Uterine smooth muscle cell (primary cell): ENCODE results near the gene STK11IP. TPM values are rescaled to one million over a fixed set of nuclear protein-coding genes. Genes with fewer than 3 reads are reported as not detected.

Experiments used
- total RNA-seq: library from RNA; depleted of rRNA; stranded (reverse); fragments of >200 nt; gene quantifications from 2 replicates; pipeline ENCODE4 v1.2.3, GENCODE V29; 2014

STK11IP gene
- 17.9 and 18.6 TPM in 2 replicates for total RNA-seq

GRCh38 chr2:219597552-219598307, at the start of gene STK11IP:
STK11IP (plus strand) TSS chr2:219597857; CDS start chr2:219598120, 263 bp downstream.

GRCh38 chr2:219571311-219572236, 26.1 kb upstream of the STK11IP start, which contains the start of gene OBSL1:
OBSL1 (minus strand) TSS chr2:219571539; CDS start chr2:219571232, 307 bp downstream.

DNA sequence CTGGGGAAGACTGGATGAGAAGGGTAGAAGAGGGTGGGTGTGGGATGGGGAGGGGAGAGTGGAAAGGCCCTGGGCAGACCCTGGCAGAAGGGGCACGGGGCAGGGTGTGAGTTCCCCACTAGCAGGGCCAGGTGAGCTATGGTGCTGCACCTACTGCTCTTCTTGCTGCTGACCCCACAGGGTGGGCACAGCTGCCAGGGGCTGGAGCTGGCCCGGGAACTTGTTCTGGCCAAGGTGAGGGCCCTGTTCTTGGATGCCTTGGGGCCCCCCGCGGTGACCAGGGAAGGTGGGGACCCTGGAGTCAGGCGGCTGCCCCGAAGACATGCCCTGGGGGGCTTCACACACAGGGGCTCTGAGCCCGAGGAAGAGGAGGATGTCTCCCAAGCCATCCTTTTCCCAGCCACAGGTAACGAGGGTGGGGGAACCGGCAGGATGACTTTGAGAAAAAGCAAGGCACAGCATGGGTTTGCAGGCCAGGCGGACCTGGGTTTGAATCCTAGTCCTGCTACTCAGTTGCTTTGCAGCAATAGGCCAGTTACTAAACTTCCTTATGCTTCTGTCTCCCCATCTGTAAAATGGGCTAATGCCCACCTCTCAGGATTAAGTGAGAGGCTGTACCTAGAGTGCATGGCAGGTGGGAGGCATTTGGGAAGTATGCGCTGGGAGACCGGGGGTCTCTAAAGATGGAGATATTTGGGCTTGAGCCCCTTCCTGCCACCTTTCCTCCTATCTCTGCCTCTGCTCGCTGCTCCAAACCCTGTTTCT, 25.2 kb upstream of the STK11IP start, which contains the start of gene INHA:
Gene INHA, plus strand, starts transcription at position 74 of the 765 bp plus-strand sequence. Its CDS starts 65 bp downstream, at position 139.

DNA sequence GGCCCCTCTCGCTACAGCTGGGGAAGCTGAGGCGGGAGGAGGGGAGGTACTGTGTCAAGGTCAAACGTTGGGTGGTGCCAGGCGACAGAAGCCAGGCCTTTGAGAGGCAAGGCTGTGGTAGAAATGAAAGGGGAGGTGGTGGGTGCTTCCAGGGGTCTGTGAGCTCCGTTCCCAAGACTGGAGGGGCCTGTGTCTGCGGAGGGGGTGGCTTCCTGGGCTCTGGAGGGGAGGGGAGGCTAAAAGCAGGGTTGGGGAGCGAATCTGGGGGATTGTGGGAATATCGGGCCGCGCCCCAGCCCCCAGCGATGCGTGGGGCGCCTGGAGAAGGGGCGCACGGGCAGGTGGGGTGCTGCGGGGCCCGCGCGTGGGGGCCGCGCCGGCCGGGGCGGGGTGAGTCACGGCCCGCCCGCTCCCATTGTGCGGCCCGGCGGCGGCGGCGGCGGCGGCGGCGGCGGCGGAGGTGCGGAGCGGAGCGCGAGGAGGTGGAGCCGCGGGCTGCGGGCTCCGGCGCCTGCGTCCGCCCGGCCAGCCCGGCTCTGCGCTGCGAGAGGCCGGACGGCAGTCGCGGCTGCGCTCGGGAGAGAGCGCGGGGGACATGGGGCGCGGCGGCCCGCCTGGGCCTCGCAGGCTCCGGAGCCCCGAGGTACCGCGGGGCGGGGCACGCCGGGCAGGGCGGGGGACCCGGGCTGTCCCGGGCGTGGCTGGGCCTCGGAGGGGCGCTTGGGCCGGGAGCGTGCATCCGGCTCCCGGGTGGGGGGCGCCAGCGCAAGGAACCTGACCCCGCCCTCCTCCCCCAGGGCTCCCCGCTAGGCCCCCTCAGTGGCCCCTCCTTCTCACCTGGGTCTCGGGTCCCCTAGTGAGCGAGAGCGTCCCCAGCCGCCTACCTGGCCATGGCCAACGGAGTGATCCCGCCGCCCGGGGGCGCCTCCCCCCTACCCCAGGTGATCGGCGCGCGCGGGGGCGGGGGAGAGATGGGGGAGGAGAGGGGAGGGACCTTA, 29.7 kb downstream of the STK11IP start, which contains the start of gene SLC4A3:
Gene SLC4A3, plus strand, starts transcription at position 528 of the 998 bp plus-strand sequence. Its CDS starts 363 bp downstream, at position 891.

Other genes starting within 250 kb of the STK11IP start
- gene DNPEP, start 209.9 kb upstream of the STK11IP start, total RNA-seq, result 80.4 and 85.0 TPM in 2 replicates
- gene DES, start 179.5 kb upstream of the STK11IP start, total RNA-seq, result 284 and 858 TPM in 2 replicates
- 38.8 and 60.6 TPM in 2 replicates for gene SPEG, start 163.0 kb upstream of the STK11IP start, total RNA-seq
- gene GMPPA, start 99.0 kb upstream of the STK11IP start, total RNA-seq, result 67.4 and 70.6 TPM in 2 replicates
- 0.25 and 0.55 TPM in 2 replicates for gene ASIC4, start 83.4 kb upstream of the STK11IP start, total RNA-seq
- 187 and 327 TPM in 2 replicates for gene CHPF, start 54.0 kb upstream of the STK11IP start, total RNA-seq
- gene TMEM198, start 53.8 kb upstream of the STK11IP start, total RNA-seq, result 0.77 and 1.9 TPM in 2 replicates
- 47.6 and 70.9 TPM in 2 replicates for gene OBSL1, start 26.3 kb upstream of the STK11IP start, total RNA-seq
- 0.11 and 0.50 TPM in 2 replicates for gene INHA, start 25.5 kb upstream of the STK11IP start, total RNA-seq
- gene SLC4A3, start 29.8 kb downstream of the STK11IP start, total RNA-seq, result 4.3 and 9.5 TPM in 2 replicates